Small intestine (tissue), 7 donors: ENCODE results near the gene ISM1. TPM values are rescaled to one million over a fixed set of nuclear protein-coding genes. Genes with fewer than 3 reads are reported as not detected.

ENCODE experiments used
- DNase-seq, 2 donors: peaks; one replicate each; pipeline versions ENCODE4 v3.0.0 to v3.0.0-alpha.2; 2013
- FAIRE-seq: peaks from 2 replicates; lab custom pipeline; 2012; peaks lifted over from hg19 to GRCh38; lab: Jason Lieb, UNC
- H3K27ac ChIP-seq, 3 donors: one replicate each; pipeline ENCODE4 v1.5.1; 2013; ENCODE audit warnings: low read length in 2 of 3, mild to moderate bottlenecking in 2 of 3, control low read depth in 1 of 3, inconsistent platforms in 1 of 3, low read depth in 1 of 3, moderate library complexity in 1 of 3
- H3K27me3 ChIP-seq, 3 donors: one replicate each; pipeline ENCODE4 v1.6.1; 2013; ENCODE audit warnings: low read length in 3 of 3, inconsistent platforms in 1 of 3; ENCODE audit not compliant: control insufficient read depth in 3 of 3, insufficient read depth in 3 of 3
- H3K36me3 ChIP-seq, 3 donors: one replicate each; pipeline ENCODE4 v1.6.1; 2013; ENCODE audit warnings: low read length in 3 of 3, inconsistent platforms in 1 of 3, low read depth in 1 of 3, mild to moderate bottlenecking in 1 of 3, moderate library complexity in 1 of 3; ENCODE audit not compliant: control insufficient read depth in 3 of 3, insufficient read depth in 2 of 3
- H3K4me1 ChIP-seq, 3 donors: one replicate each; pipeline ENCODE4 v1.6.1; 2013; ENCODE audit warnings: low read length in 2 of 3, inconsistent platforms in 1 of 3, low read depth in 1 of 3, mild to moderate bottlenecking in 1 of 3, moderate library complexity in 1 of 3; ENCODE audit not compliant: control insufficient read depth in 3 of 3, insufficient read depth in 2 of 3
- H3K4me3 ChIP-seq, 3 donors: one replicate each; pipeline ENCODE4 v1.5.1; 2013; ENCODE audit warnings: low read length in 3 of 3, control low read depth in 1 of 3, inconsistent platforms in 1 of 3, low read depth in 1 of 3, mild to moderate bottlenecking in 1 of 3, moderate library complexity in 1 of 3
- H3K9me3 ChIP-seq, 2 donors: one replicate each; pipeline ENCODE4 v1.6.1; 2013; ENCODE audit warnings: low read depth in 1 of 2, low read length in 1 of 2; ENCODE audit not compliant: control insufficient read depth in 2 of 2, insufficient read depth in 1 of 2
- WGBS, 3 donors: extraction: QIAGEN DNeasy Blood & Tissue Kit; methylation state at CpG; one replicate each; pipeline ENCODE4 v1.1.7; 2013; 5-methylcytosine and 5-hydroxymethylcytosine counted together
- polyA plus RNA-seq, 4 donors: library from polyadenylated mRNA; stranded (reverse) in 3 of 4; unstranded in 1 of 4; fragments of 200-250 nt in 3 of 4; fragments of 120-200 nt in 1 of 4; gene quantifications; one replicate each; pipeline versions ENCODE4 v1.2.1 to v1.2.3, GENCODE V29; 2013
- donor health status: healthy with polysubstance abuse.
- donor health status: control.
- donor health status: control.
- donor health status: Bipolar disorder and iron deficiency.
- donor health status: healthy.

The ISM1 gene
- polyA plus RNA-seq, 4 donors = 0.45 to 0.62 TPM; not detected in 2

DNA sequence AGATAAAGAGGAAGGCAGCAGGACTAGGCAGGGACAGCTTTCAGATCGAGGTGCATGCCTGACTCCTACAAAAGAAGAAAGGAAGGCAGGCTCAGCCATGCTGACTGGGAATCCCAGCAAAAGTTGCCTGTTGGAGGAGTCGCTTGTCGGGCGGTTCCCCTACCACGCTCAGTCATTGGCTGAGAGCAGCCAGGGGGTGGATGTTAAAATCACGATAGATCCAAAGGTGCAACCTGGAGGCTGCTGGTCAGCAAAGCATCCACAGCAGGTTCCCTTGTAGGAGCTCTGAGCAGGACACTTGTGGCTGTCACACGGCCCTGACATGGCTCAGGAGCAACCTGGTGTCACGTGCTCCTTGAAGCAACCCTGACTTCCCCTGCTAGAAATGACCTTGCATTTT lies 74.6 kb downstream of the ISM1 start:
- FAIRE-seq (no peak), DNase-seq (no peak)
- 81 to 85% (median 83%) methylated on average over 8 of the region's 8 CpGs for WGBS, 3 donors
- Histone ChIP-seq H3K36me3 (no peaks in the 10 kb centered on the region), H3K4me1 (peaks cover 0 to 21% (median 0%) of the 10 kb centered on the region in 3 donors), H3K27me3 (no peaks in the 10 kb centered on the region), H3K27ac (no peak overlapping the region), H3K4me3 (no peak overlapping the region), H3K9me3 (no peaks in the 10 kb centered on the region)

DNA sequence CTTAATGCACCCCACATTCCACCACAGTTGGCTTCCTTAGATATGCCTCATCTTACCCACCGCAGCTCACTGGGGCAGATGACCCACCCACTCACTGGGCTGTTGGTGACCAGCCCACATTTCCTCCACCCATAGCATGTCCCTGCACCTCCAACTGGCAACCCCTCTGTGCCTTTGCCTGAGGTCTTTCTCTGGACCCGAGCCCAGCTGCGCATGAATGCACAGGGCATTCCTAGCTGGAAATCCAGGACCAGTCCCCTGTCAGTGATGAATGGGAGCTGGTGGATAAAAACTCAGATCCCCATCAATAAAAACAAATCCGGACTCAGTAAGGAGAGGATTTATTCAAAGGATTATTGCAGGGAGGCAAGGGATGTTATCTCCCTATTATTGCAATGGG lies 75.0 kb downstream of the ISM1 start:
- Histone ChIP-seq H3K4me3 (no peak overlapping the region), H3K27ac (no peak overlapping the region), H3K36me3 (no peaks in the 10 kb centered on the region), H3K4me1 (peaks cover 0 to 18% (median 0%) of the 10 kb centered on the region in 3 donors), H3K27me3 (no peaks in the 10 kb centered on the region), H3K9me3 (no peaks in the 10 kb centered on the region)
- 77 to 89% (median 84%) methylated on average over 4 of the region's 4 CpGs for WGBS, 3 donors
- DNase-seq = no peak
- no peak for FAIRE-seq

DNA sequence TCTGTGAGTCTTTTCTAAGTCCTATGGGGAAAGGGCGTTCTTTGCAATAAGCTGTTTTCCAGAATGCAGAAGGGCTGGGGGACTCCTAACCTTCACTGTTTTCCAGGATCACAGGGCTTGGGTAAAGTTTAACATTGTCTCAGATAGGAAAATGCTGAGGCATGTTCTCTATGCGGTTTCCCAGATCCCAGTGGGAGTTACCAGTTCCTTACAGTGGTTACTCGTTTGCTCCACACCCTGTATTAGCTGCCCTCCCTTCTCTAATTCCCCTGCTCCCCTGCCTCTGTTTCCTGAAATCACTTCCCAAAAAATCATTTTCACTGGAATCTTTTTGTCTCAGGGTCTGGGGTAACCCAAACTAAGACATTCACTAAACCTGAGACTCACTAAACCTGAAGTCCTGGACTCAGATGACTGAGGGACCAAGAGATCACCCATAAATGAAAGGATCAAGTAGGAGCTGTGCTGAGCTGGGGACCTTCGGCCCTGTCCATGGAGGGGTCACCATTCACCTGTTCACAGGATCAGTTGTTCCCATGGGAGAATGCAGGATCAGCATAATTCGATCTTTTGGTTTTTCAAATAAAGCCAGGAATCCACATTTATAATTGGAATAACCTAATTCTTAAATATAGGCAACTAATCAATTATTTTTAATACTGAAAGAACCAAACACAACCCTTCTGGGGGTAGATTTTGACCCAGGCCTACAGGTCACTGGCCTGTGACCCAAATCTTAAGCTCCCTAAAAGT lies 76.2 kb downstream of the ISM1 start:
- FAIRE-seq (no peak), DNase-seq (peak in 1 of 2 donors; percentile 62)
- H3K27me3 ChIP-seq = no peaks in the 10 kb centered on the region
- no peak overlapping the region for H3K4me3 ChIP-seq
- H3K27ac ChIP-seq = peak overlapping the region in 1 of 3 donors; percentile 78
- WGBS, 3 donors = 71 to 85% (median 77%) methylated on average over 5 of the region's 5 CpGs
- H3K9me3 ChIP-seq = no peaks in the 10 kb centered on the region
- H3K36me3 ChIP-seq = no peaks in the 10 kb centered on the region
- H3K4me1 ChIP-seq = peaks cover 0 to 9% (median 0%) of the 10 kb centered on the region in 3 donors

DNA sequence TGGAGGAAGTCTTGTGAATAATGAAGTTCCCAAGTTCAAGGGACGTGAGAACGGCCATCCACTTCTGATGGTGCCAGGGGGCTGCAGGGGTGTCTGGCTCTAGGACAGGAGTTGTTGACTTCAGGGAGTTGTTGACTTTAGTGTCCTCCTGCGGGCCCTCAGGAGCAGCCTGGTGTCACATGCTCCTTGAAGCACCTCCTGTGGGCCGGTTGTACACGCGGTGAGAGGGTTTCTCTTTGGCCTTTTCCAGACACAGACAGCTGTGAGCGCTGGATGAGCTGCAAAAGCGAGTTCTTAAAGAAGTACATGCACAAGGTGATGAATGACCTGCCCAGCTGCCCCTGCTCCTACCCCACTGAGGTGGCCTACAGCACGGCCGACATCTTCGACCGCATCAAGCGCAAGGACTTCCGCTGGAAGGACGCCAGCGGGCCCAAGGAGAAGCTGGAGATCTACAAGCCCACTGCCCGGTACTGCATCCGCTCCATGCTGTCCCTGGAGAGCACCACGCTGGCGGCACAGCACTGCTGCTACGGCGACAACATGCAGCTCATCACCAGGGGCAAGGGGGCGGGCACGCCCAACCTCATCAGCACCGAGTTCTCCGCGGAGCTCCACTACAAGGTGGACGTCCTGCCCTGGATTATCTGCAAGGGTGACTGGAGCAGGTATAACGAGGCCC lies 77.8 kb downstream of the ISM1 start:
- H3K27ac ChIP-seq = no peak overlapping the region
- 93 to 95% (median 94%) methylated on average over 29 of the region's 29 CpGs for WGBS, 3 donors
- peaks cover 0 to 2% of the 10 kb centered on the region in 2 donors for H3K9me3 ChIP-seq
- no peaks in the 10 kb centered on the region for H3K27me3 ChIP-seq
- FAIRE-seq (no peak), DNase-seq (no peak)
- H3K4me3 ChIP-seq = no peak overlapping the region
- H3K36me3 ChIP-seq = no peaks in the 10 kb centered on the region
- H3K4me1 ChIP-seq = peaks cover 0 to 17% (median 0%) of the 10 kb centered on the region in 3 donors

DNA sequence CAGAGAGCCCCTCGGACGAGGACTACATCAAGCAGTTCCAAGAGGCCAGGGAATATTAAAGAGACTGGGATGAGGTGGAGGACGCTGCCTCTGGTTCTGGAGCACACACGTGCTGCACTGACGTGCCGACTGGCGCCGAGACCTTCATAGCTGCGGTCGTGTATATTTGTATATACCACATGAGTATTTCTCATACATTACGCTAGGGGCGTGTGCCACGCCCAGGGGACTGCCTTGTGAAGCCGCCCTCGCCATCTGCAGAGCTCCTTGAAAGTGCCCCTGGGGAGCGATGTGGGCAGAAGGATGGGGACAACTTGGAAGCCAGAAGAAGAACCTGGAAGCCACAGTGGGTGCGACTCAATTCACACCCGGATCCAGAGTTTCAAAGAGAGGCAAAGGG lies 78.3 kb downstream of the ISM1 start:
- H3K9me3 ChIP-seq = peaks cover 0 to 2% of the 10 kb centered on the region in 2 donors
- DNase-seq = no peak
- no peak overlapping the region for H3K4me3 ChIP-seq
- FAIRE-seq = no peak
- H3K27me3 ChIP-seq = no peaks in the 10 kb centered on the region
- WGBS, 3 donors = 92 to 94% (median 93%) methylated on average over 18 of the region's 18 CpGs
- no peaks in the 10 kb centered on the region for H3K36me3 ChIP-seq
- peaks cover 0 to 17% (median 0%) of the 10 kb centered on the region in 3 donors for H3K4me1 ChIP-seq
- H3K27ac ChIP-seq = no peak overlapping the region

DNA sequence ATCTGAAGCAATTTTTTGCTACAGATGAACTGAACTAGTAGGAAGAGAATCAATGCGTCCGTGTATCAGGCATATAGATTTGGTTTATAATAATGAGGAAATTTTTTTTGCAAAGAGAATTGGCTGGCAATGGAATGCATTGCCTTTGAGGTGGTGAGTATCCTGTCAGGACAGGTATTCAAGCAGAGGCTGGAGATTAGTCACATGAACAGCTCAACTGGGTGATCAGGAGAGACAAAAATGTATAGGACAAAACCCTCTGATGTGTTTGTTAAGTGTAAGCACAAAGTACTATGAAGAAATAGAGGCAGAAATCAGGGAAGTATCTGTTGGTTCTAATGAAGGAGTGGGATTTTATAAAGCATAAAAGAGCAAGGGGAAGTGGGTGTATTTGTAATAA lies 80.5 kb downstream of the ISM1 start:
- FAIRE-seq = no peak
- DNase-seq = no peak
- Histone ChIP-seq H3K4me1 (peaks cover 0 to 18% (median 0%) of the 10 kb centered on the region in 3 donors), H3K36me3 (no peaks in the 10 kb centered on the region), H3K9me3 (peaks cover 0 to 2% of the 10 kb centered on the region in 2 donors), H3K27me3 (no peaks in the 10 kb centered on the region), H3K27ac (no peak overlapping the region), H3K4me3 (no peak overlapping the region)
- 94 to 99% (median 96%) methylated on average over 2 of the region's 2 CpGs for WGBS, 3 donors

DNA sequence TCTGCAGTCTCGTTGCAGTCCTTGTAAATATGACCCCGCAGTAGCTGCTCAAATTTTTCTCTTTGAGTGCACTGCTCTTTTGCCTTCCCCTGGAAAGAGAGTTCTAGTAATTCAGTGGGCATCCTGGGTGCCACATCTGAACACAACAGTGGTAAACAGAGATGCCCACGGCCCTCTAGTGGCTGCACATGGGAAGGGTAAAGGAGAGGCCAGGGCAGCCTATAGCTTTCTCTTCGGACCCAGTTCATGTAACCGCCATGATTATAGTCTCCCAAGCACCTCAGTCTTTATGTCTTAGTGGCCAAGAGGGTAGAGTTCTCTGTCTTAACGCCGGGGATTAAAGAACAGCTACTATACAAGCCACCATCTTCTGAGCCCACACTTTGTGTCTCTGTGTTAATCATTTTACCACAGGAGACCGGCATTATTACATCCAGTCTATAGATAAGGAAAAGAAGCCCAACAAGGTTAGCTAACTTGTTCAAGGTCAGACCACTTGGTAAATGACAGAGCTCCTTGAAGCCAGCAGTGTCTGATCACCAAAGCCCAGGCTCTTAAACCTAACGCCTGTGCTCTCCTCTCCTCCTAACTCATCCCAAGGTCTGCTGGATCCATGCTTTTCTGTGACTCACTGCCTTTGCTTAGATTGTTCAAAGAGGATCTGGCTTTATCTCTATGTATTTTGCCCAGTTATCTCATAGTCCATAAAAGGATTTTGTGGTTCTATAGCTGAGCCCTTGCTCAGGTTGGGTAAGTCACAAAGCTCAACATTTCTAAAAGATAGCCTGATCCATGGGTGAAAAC lies 81.8 kb downstream of the ISM1 start:
- peaks cover 0 to 12% (median 0%) of the 10 kb centered on the region in 3 donors for H3K4me1 ChIP-seq
- no peaks in the 10 kb centered on the region for H3K36me3 ChIP-seq
- WGBS, 3 donors = 41 to 60% (median 48%) methylated on average over 9 of the region's 9 CpGs
- FAIRE-seq (no peak), DNase-seq (peak; percentile 44 to 54)
- H3K4me3 ChIP-seq = no peak overlapping the region
- H3K27ac ChIP-seq = peak overlapping the region in 1 of 3 donors; percentile 47
- peaks cover 0 to 2% of the 10 kb centered on the region in 2 donors for H3K9me3 ChIP-seq
- H3K27me3 ChIP-seq = no peaks in the 10 kb centered on the region

DNA sequence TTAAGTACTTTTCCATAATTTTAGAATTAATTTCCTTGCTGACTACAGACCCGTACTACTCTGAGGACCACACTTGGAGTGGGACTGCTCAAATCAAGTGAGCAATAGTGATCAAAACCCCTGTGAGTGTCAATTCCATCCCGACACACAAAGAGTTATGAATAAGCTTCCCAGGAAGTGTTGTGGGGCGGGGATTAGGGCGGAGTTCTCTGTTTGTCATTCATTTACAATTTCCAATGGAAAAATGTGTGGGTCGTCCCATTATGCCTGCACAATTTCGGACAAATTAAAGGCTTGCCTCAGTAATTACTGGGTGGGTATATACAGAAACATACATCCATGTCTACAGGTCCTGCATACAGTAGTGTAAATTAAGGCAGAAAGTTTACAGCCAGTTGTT lies 84.2 kb downstream of the ISM1 start:
- Histone ChIP-seq H3K27me3 (no peaks in the 10 kb centered on the region), H3K4me1 (peaks cover 0 to 12% (median 0%) of the 10 kb centered on the region in 3 donors), H3K27ac (no peak overlapping the region), H3K36me3 (no peaks in the 10 kb centered on the region), H3K4me3 (no peak overlapping the region), H3K9me3 (peaks cover 0 to 2% of the 10 kb centered on the region in 2 donors)
- 69 to 77% (median 75%) methylated on average over 6 of the region's 6 CpGs for WGBS, 3 donors
- no peak for DNase-seq
- FAIRE-seq = no peak
